Ishikawa (cell line): Measurements from ENCODE around the gene PRKAR2A.

Experiments
- CEBPB ChIP-seq: IDR thresholded peaks from 2 replicates; pipeline ENCODE4 v1.6.1; 2012
- TF ChIP-seq, protein P1 (sequence below): IDR thresholded peaks from 2 replicates; pipeline ENCODE4 v1.6.1; 2012; ENCODE audit warnings: low read depth, mild to moderate bottlenecking

DNA sequence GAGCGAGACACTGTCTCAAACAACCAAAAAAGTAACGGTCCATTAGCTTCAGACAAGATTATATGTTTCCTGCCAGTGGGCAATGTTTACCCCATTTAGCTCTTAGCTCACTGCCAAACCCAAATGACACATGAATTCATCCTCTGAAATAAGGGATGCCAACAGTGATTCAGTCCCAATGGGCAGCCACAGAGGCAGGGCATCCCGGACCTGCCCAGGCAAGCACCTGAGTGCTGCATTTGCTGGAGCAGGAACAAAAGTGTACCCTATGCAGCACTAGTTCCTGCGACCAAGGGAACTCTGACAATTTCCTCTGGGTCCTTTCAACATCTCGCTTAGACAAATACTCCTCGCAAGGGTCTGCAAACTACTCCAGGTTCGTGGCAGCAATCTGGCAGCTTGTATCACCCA, 138.6 kb downstream of the PRKAR2A start:
- TF ChIP-seq, protein P1, sequence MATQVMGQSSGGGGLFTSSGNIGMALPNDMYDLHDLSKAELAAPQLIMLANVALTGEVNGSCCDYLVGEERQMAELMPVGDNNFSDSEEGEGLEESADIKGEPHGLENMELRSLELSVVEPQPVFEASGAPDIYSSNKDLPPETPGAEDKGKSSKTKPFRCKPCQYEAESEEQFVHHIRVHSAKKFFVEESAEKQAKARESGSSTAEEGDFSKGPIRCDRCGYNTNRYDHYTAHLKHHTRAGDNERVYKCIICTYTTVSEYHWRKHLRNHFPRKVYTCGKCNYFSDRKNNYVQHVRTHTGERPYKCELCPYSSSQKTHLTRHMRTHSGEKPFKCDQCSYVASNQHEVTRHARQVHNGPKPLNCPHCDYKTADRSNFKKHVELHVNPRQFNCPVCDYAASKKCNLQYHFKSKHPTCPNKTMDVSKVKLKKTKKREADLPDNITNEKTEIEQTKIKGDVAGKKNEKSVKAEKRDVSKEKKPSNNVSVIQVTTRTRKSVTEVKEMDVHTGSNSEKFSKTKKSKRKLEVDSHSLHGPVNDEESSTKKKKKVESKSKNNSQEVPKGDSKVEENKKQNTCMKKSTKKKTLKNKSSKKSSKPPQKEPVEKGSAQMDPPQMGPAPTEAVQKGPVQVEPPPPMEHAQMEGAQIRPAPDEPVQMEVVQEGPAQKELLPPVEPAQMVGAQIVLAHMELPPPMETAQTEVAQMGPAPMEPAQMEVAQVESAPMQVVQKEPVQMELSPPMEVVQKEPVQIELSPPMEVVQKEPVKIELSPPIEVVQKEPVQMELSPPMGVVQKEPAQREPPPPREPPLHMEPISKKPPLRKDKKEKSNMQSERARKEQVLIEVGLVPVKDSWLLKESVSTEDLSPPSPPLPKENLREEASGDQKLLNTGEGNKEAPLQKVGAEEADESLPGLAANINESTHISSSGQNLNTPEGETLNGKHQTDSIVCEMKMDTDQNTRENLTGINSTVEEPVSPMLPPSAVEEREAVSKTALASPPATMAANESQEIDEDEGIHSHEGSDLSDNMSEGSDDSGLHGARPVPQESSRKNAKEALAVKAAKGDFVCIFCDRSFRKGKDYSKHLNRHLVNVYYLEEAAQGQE: no peak
- TF ChIP-seq CEBPB: no peak
